Lung microvascular endothelial cell (primary cell): ENCODE results near the gene ACER2. TPM values are rescaled to one million over a fixed set of nuclear protein-coding genes. Genes with fewer than 3 reads are reported as not detected.

Experiments
- DNase-seq, 2 donors: peaks; one replicate each; pipeline versions ENCODE4 v3.0.0 to v3.0.0-alpha.2; 2010; ENCODE audit warnings: low read depth in 2 of 2
- total RNA-seq: library from RNA; depleted of rRNA; stranded (reverse); fragments of >200 nt; gene quantifications from 2 replicates; pipeline ENCODE4 v1.2.1, GENCODE V29; 2014

The ACER2 gene
- total RNA-seq, 1 donor from 2014 or later, result 6.2 TPM

DNA sequence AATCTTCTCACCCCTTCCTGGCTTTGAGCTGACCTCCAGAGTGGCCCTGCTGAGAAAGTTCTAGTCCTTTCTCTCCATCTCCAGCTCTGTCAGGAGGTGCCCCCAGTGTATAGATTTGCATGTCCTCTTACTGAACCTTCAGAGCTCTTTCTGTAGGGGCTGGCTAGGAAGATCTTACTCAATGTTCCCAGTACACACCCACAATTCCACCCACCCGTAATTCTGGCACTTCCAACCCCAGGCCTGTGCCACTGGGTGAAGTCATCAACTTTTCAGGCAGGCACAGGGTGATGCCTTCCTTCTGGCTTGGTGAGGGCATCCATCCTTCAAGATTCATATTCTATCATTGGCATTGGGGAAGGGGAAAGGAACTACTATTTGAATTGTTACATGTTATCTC is 75.9 kb downstream of the ACER2 start:
- DNase-seq, result no peak

DNA sequence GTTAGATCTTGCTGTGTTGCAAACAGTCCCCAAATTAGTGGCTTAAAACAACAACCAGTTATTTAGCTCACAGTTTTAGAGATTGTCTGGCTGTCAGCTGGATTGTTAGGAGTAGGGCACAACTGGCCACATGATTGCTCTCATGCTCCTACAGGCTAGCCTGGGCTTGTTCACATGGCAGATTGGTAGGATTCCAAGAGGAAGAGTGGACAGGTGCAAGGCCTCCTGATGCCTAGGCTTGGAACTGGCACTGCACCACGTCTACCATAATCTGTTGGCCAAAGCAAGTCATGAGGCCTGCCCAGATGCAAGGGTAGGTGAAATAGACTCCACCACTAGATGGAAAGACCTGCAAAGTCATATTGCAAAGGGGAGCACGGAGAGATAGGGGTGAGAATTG is 76.4 kb downstream of the ACER2 start:
- DNase-seq, result no peak

DNA sequence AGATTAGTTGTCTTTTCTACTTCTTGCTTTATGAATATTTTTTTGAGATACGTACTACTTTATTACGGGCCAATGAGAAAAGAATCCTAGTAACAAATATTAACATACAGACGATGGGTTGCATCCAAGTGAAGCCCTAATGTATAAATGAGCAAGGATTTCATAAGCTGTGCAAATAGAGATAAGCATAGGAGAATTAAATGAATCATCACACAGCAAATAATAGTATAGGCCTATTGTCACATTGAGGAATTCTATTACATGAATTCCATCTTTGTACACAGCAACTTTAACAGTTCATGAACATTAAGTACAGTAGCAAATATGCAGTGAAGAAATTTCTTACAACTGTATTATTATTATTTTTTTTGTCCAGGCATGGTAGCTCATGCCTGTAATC is 78.0 kb downstream of the ACER2 start:
- no peak for DNase-seq

DNA sequence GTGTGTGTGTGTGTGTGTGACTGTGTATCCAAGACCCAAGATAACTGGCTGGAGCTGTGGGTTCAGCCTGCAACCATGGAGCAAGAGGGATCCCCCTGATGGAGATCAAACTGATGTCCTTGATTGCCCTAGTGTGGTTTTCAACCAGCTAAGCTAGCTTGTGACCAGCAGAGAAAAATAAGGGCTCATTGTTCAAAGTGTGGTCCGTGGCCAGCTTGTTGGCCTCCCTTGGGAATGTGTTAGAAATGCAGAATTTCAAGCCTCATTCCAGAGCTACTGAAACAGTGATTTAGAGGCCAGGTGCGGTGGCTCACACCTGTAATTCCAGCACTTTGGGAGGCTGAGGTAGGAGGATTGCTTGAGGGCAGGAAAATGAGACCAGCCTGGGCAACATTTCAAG is 79.9 kb downstream of the ACER2 start:
- no peak for DNase-seq

DNA sequence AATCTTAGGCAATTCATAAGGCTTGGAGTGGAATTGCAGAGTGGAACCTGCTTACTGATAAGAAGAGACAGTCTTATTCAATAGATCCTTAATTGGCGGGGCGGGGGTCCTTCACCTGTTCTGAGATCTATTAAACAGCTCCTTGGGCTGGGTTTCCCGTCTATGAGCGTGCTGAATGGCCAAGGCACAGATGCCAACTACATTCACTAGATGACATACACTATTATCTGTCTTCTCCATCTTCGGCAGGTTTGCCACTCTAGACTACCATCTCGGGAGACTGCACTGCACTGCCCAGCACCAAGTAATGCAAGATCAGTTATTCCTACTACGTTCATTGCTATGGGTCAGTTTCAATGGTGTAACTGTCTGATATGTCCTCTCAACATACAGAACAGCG is 81.5 kb downstream of the ACER2 start:
- no peak for DNase-seq

DNA sequence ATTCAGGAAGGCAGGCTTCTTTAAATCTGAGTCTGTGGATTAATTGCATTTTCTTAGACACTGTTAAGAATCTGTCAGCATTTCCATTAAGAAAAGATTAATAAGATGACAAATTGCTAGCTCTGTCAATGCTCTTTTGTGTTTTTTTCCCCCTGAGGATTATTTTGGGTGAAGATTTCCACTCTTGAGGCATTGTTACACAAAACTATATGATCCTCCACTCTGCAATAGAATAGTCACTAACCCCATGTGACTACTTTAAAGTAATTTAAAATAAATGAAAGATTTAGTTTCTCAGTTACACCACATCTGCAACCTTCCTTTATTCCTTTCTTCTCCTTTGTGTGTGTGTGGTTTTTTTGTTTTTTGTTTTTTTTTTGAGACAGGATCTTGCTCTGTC is 82.0 kb downstream of the ACER2 start:
- no peak for DNase-seq

DNA sequence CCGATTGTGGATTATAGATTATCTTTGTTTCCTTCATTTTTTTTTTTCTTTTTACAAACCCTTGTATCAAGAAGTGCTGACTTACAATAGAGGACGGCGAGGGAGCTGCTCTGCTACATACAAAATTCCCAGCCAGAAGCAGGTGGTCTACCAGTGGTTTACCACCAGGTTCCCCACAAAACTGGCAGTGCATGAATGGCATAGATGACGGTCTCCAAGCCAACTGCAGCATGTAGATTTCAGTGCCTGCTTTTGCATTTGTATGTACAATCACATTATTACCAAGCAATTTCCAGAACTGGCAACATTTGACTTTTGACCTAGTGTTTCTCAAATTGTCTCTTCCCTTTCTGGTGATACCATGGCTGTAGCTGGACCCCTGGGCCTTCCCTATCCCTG is 84.0 kb downstream of the ACER2 start:
- no peak for DNase-seq

DNA sequence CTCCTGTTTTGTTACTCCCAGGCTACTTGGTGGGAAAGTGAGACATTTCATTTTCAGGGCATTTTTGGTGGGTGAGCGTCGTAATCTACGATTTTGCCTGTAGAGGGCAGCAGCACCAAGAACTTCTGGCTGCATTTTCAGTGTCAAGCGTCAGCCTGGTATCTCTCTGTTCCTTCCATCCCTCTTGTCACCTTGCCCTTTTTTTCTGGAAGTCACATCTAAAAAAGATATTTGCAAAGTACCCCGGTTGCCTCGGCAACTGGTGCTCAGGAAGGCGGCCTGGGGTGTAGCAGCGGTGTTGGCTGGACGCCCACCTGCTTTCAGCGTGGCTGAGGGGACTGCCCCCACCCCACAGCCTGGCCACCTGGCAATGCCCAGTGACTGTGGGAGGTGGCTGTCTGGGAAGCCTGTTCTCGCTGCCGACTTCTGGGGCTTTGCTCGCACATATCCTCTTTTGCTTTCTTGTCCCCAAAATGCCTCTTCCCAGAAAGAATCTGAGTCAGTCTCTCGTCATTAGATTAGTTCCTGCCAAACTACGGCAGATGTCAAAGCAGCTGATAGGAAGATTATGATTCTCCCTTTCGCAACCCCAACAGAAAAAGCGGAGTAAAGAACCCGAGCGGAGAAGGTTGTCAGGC is 84.5 kb downstream of the ACER2 start:
- peak; percentile 46 to 65 for DNase-seq

DNA sequence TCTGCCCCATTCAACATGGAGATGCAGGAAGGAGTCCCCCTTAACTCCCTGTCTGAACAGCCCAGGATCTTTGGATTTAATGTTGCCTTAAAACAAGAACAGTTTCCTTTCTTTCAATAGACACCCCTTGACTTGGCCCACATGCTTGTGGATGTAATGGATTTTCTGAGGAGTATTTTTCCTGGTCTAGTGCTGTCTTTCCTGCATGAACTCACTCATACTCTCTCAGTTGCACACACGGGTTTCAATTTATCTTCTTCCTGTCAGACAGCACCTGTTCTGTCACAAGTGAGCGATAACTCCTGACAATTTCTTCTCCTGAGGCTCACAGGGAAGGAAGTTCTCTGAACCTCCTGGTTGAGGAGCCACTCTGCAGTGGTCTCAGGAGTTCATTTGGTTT is 85.1 kb downstream of the ACER2 start:
- no peak for DNase-seq

DNA sequence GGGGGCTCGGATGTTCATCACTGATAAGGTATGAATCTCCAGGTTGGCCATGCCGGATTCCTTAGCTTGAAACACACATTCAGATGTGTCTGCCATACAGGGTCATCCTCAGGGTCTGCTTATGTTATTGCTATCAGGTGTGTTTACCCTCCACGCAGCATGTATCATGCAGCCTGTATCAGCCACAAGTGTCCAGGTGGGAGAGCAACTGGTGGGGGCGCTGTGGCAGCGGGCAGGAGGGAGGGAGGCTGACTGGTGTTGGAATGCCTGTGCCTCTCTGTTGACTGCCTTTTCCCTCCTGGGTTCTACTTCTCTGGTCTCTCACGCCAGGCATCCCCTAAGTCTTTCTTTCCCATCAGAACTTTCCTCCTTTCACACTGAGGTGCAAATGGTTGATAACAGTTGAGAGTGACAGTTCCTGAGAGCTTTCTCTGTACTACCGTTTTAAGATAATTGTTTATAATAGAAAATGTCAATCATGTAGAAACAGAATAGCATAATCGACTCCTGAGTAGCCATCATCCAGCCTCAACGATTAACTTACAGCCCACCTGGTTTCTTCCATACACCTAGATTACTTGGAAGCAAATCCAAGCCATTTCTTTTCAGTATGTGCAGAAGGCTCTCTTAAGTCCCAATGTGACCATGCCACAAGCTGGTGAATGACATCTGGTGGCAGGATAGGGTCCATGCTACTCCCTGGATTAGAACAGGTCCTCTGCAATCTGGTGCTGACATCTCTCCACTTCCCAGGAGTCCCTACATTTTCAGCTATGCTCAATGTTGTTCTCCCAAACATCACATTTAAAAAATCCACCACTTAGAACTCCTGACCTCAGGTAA is 86.6 kb downstream of the ACER2 start:
- DNase-seq, result no peak

DNA sequence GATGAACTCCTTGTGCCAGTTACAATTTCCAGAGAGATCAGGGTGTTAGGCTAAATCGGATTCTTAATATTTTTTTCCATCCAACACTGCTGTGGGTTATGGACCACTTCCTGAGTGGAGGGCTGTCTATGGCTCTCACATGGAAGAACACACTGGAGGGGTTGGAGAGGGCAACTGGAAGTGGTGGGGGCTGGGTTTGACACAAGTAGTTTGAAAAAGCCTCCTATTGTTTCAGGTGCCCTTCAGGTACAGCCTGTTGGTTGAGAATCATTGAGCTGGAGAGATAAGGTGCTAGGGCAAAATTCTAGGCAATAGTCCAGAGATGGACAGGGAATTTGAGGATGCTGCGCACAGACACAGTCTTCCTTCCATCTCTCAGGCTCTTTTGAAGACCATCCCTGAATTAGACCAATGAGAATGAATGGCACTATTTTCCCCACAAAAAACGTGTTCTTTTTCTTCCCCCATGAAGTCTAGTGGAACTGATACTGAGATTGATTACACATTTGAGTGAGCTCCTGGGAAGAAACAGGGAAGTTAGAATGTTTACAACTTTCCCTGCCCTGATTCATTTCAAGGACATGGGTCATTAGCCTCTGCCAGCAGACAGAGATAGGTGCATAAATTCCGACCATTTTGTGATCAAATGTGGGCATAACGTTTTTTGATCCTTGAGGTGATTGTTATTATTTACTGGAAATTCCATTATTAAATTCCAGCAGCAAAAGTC is 87.7 kb downstream of the ACER2 start:
- DNase-seq, result no peak

DNA sequence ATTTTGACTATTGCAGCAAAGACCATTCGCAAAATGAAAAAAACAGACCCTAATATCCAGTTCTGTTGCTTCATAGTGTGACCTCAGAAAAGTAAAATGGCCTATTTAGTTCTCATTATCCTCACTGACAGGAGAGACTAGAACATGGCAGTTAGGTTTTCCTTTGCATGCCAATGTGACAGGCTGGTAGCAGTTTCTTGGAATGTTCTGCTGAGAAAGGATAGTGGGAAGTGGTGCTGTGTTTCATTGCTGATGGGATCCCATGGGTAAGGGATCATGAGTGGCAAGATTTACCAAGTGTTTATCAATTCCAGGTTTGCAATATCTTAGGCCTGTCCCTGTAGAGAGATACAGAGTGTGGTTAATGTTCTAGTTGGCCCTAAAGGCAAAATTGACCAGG is 88.5 kb downstream of the ACER2 start:
- DNase-seq, result no peak

DNA sequence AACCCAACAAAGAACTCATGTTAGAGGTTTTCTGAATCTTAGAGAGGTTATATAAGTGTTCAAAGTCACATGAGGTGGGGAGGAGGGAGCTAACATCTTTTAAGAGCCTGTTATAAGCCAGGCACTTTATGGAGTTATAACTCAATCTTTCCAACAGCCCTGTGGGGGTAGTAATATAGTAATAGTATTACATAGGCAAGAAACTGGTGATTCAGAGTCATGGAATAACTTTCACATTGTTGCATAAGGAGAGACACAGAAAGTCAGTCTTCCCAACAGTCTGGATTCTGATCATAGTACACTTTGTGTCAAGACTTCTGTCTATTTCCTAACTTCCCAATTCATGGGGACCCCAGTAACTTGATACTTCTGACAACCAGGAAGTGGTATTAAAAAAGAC is 89.2 kb downstream of the ACER2 start:
- no peak for DNase-seq

Other genes with a start within 250 kb of the ACER2 start
- 71.3 and 76.8 TPM in 2 replicates for gene DENND4C, start 178.3 kb upstream of the ACER2 start, total RNA-seq
- 1,736 and 1,991 TPM in 2 replicates for gene RPS6, start 28.8 kb upstream of the ACER2 start, total RNA-seq